Chondrocyte (in vitro differentiated cells): ENCODE data around the gene DIAPH2. TPM values are rescaled to one million over a fixed set of nuclear protein-coding genes. Genes with fewer than 3 reads are reported as not detected.

Source experiments
- DNase-seq: peaks from one replicate; pipeline ENCODE4 v3.0.0; 2021; ENCODE audit warnings: mixed read lengths, low spot score
- H3K27ac Mint-ChIP-seq: one replicate; pipeline ENCODE4 v1.8.0; 2021; ENCODE audit warnings: mild to moderate bottlenecking, moderate library complexity, mixed read lengths; ENCODE audit not compliant: unreplicated experiment
- H3K27me3 Mint-ChIP-seq: 2 replicates; pipeline ENCODE4 v1.8.0; 2021; ENCODE audit warnings: low read depth, mixed read lengths
- H3K36me3 Mint-ChIP-seq: 2 replicates; pipeline ENCODE4 v1.8.0; 2021; ENCODE audit warnings: low read depth, mixed read lengths
- H3K4me1 Mint-ChIP-seq: 2 replicates; pipeline ENCODE4 v1.8.0; 2021; ENCODE audit warnings: low read depth, mild to moderate bottlenecking, mixed read lengths
- H3K4me3 Mint-ChIP-seq: one replicate; pipeline ENCODE4 v1.8.0; 2021; ENCODE audit warnings: mild to moderate bottlenecking, moderate library complexity, mixed read lengths; ENCODE audit not compliant: unreplicated experiment
- H3K9me3 Mint-ChIP-seq: 2 replicates; pipeline ENCODE4 v1.8.0; 2021; ENCODE audit warnings: low read depth, mixed read lengths
- CTCF ChIP-seq: fragments of 200-600 bp; sonication (generic); IDR thresholded peaks from 2 replicates; pipeline ENCODE4 v1.5.0; 2021; ENCODE audit warnings: antibody characterized with exemption, mild to moderate bottlenecking, moderate library complexity
- total RNA-seq: library from RNA; stranded (reverse); gene quantifications from 3 replicates; pipeline ENCODE4 v1.2.1, GENCODE V29; 2021

DIAPH2 gene
- total RNA-seq, 1 donor from 2014 or later: 14.5 TPM

DNA sequence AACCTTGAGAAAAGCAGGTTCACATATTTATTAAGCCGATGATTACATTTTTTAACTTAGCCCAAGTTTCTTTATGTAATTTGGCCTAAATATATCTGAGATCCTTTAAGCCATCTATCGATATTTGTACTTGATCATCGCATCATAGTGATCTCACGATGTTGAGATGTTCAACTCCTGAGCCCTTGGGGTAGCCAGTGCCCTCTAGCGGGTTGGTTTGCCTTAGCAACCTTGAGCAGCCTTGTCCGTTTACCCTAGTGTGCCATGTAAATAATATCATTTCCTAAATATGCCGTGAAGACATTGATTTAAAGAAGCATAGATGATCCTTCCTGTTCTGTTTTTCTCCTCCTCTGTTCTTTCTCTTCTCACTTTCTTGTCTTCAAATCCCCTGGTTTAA is 631.3 kb downstream of the DIAPH2 start:
- Mint-ChIP-seq H3K4me1 (peaks cover 2% of the 10 kb centered on the region), H3K27ac (no peak overlapping the region), H3K36me3 (no peaks in the 10 kb centered on the region), H3K9me3 (no peaks in the 10 kb centered on the region), H3K27me3 (no peaks in the 10 kb centered on the region), H3K4me3 (no peak overlapping the region)
- no peak for DNase-seq
- no peak for TF ChIP-seq CTCF

DNA sequence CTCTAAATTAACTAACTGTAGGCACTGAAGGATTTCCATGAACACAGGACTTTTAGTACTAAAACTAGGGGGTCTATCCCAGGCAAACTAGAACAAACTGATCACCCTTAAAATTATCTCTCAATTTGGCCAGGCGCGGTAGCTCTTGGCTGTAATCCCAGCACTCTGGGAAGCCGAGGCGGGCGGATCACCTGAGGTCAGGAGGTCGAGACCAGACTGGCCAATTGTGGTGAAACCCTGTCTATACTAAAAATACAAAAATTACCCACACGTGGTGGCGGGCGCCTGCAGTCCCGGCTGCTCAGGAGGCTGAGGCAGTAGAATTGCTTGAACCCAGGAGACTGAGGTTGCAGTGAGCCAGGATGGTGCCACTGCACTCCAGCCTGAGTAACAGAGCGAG is 635.7 kb downstream of the DIAPH2 start:
- H3K9me3 Mint-ChIP-seq: no peaks in the 10 kb centered on the region
- peaks cover 11% of the 10 kb centered on the region for H3K4me1 Mint-ChIP-seq
- TF ChIP-seq CTCF: no peak
- no peak for DNase-seq
- no peak overlapping the region for H3K27ac Mint-ChIP-seq
- no peak overlapping the region for H3K4me3 Mint-ChIP-seq
- no peaks in the 10 kb centered on the region for H3K27me3 Mint-ChIP-seq
- peaks cover 1% of the 10 kb centered on the region for H3K36me3 Mint-ChIP-seq

DNA sequence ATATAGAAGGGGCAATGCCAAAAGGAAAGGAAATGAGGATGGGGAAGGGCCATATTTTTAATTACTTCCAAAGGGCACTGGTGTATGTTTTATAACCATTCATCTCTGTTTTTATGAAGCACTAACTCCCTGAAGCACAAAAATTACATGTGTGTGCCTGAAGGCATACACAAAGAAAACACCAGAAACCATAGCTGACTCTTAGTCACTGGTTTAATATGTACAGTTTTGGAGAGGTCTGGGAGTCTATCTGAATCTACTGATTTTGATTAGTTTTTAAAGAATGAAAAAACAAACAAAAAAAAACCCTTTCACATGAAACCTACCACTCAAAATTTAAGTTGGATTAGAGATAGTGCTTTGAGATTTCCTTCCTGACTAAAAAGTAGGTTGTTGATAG is 637.8 kb downstream of the DIAPH2 start:
- peaks cover 11% of the 10 kb centered on the region for H3K4me1 Mint-ChIP-seq
- H3K27ac Mint-ChIP-seq: no peak overlapping the region
- no peak for TF ChIP-seq CTCF
- no peaks in the 10 kb centered on the region for H3K9me3 Mint-ChIP-seq
- H3K36me3 Mint-ChIP-seq: peaks cover 1% of the 10 kb centered on the region
- H3K27me3 Mint-ChIP-seq: no peaks in the 10 kb centered on the region
- no peak overlapping the region for H3K4me3 Mint-ChIP-seq
- no peak for DNase-seq

DNA sequence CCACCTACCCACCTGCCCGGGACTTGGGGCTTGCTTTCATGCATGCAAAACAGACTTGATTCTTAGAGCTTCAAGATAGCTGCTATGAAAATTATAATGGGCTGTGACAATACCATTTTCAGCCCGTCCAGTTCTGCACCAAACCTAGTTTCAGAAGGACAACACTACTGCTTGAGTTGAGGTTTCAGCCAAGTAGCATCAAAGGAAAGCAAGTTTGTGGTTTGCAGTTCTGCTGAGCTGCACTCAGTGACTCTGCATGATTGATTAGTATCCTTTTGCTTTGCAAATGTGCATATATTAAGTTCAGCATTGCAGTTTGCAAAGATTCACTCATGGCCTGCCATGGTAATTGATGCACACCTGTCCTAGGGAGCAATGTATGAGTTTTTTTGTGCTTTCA is 641.8 kb downstream of the DIAPH2 start:
- H3K4me1 Mint-ChIP-seq: peaks cover 8% of the 10 kb centered on the region
- H3K36me3 Mint-ChIP-seq: peaks cover 1% of the 10 kb centered on the region

DNA sequence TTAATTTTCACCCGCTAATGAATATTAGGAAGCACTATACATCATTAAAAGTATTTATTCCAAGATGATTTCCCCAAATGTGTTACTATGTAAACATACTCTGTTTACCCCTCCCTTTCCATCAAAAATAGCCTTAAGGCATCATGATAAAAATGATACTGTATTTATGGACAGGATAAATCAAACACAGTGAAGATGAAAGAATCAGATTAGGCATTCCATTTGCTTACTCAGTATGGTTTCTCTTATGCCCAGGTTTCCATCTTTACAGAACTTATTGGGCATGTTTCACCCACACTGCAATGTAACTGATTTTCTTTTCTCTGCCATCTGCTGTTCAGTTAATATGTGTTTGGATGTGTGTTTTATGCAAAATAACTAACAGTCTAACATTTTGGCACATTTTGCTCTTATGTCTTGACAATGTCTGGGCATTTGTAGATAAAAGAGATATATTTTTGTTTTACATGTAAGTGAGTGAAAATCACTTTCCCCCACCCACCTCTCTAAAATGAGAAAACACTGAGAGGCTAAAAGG is 644.3 kb downstream of the DIAPH2 start:
- H3K9me3 Mint-ChIP-seq: no peaks in the 10 kb centered on the region
- peaks cover 1% of the 10 kb centered on the region for H3K36me3 Mint-ChIP-seq
- H3K27me3 Mint-ChIP-seq: no peaks in the 10 kb centered on the region
- DNase-seq: no peak
- no peak for TF ChIP-seq CTCF
- H3K4me3 Mint-ChIP-seq: no peak overlapping the region
- H3K4me1 Mint-ChIP-seq: no peaks in the 10 kb centered on the region
- no peak overlapping the region for H3K27ac Mint-ChIP-seq

More for the DNA sequence above, 641.8 kb downstream of the DIAPH2 start:
- TF ChIP-seq CTCF: no peak
- H3K27me3 Mint-ChIP-seq: no peaks in the 10 kb centered on the region
- H3K27ac Mint-ChIP-seq: no peak overlapping the region
- H3K9me3 Mint-ChIP-seq: no peaks in the 10 kb centered on the region
- DNase-seq: no peak
- H3K4me3 Mint-ChIP-seq: no peak overlapping the region
